Activated CD4-positive, alpha-beta memory T cell treated with anti-CD3 and anti-CD28 coated beads, Interleukin-2, amount 10 ng/mL, durations not matched to agents 7 days and 5 days (primary cell): ENCODE measurements around the gene KCNIP2. TPM values are rescaled to one million over a fixed set of nuclear protein-coding genes. Genes with fewer than 3 reads are reported as not detected.

Source experiments
- CTCF ChIA-PET: fragments of 350-600 bp; sonication (Branson Sonifier 250); formaldehyde crosslinking; loops from one replicate; lab custom pipeline; 2021; ENCODE audit warnings: antibody characterized with exemption, inconsistent platforms; lab: Charles Lee
- POLR2A ChIA-PET: fragments of 350-600 bp; sonication (Branson Sonifier 250); formaldehyde crosslinking; loops from one replicate; lab custom pipeline; 2021; ENCODE audit warnings: antibody characterized with exemption; lab: Charles Lee
- DNase-seq: peaks from one replicate; pipeline ENCODE4 v3.0.0-alpha.2; 2020
- H3K27ac Mint-ChIP-seq: one replicate; pipeline ENCODE4 v1.8.0; 2021; ENCODE audit warnings: mild to moderate bottlenecking, mixed read lengths
- H3K27me3 Mint-ChIP-seq: one replicate; pipeline ENCODE4 v1.8.0; 2021; ENCODE audit warnings: mixed read lengths
- H3K36me3 Mint-ChIP-seq: one replicate; pipeline ENCODE4 v1.8.0; 2021; ENCODE audit warnings: low read depth, mixed read lengths
- H3K4me1 Mint-ChIP-seq: one replicate; pipeline ENCODE4 v1.8.0; 2021; ENCODE audit warnings: mixed read lengths
- H3K4me3 Mint-ChIP-seq: one replicate; pipeline ENCODE4 v1.8.0; 2021; ENCODE audit warnings: mild to moderate bottlenecking, mixed read lengths
- H3K9me3 Mint-ChIP-seq: one replicate; pipeline ENCODE4 v1.8.0; 2021; ENCODE audit warnings: mixed read lengths
- total RNA-seq, 2 experiments: library from RNA; stranded (reverse); gene quantifications; one replicate each; pipeline ENCODE4 v1.2.3, GENCODE V29; 2021

The KCNIP2 gene
- total RNA-seq, 2 experiments from 2014 or later = 2.5 to 2.6 TPM

- no peaks in the 10 kb centered on the region for H3K27me3 Mint-ChIP-seq
- no peaks in the 10 kb centered on the region for H3K9me3 Mint-ChIP-seq
- H3K27ac Mint-ChIP-seq = no peak overlapping the region
- CTCF ChIA-PET = interaction anchor here (1.5 to 4.1 kb wide), 2 partner anchors 8 to 51 kb away, joined by 3 to 28 read pairs; no protein-coding TSS in a partner anchor
- DNase-seq = no peak
- no peaks in the 10 kb centered on the region for H3K36me3 Mint-ChIP-seq
- no peak overlapping the region for H3K4me3 Mint-ChIP-seq
- H3K4me1 Mint-ChIP-seq = peaks cover 64% of the 10 kb centered on the region
- POLR2A ChIA-PET = interaction anchor here (1.0 to 12.7 kb wide), 2 partner anchors 15 to 51 kb away, joined by 3 to 173 read pairs; partner anchors contain the start of gene OGA
Measured at GRCh38 chr10:101832325-101832771, 11.3 kb downstream of the KCNIP2 start.

- no peaks in the 10 kb centered on the region for H3K27me3 Mint-ChIP-seq
- H3K4me3 Mint-ChIP-seq = peak overlapping the region; percentile 76
- no peaks in the 10 kb centered on the region for H3K36me3 Mint-ChIP-seq
- CTCF ChIA-PET = interaction anchor here (0.5 to 4.1 kb wide), 2 partner anchors 9 to 59 kb away, joined by 3 to 28 read pairs; no protein-coding TSS in a partner anchor
- no peak for DNase-seq
- H3K9me3 Mint-ChIP-seq = no peaks in the 10 kb centered on the region
- peak overlapping the region; percentile 87 for H3K27ac Mint-ChIP-seq
- H3K4me1 Mint-ChIP-seq = peaks cover 62% of the 10 kb centered on the region
- POLR2A ChIA-PET = interaction anchor here (1.0 to 12.7 kb wide), 3 partner anchors 8 to 14 kb away, joined by 3 to 173 read pairs (median 5); partner anchors contain the start of gene OGA
Measured at GRCh38 chr10:101831169-101831811, 12.3 kb downstream of the KCNIP2 start.

- Mint-ChIP-seq H3K27me3 (no peaks in the 10 kb centered on the region), H3K4me3 (peak overlapping the region; percentile 76), H3K9me3 (no peaks in the 10 kb centered on the region), H3K36me3 (no peaks in the 10 kb centered on the region), H3K4me1 (peaks cover 56% of the 10 kb centered on the region), H3K27ac (peak overlapping the region; percentile 87)
- POLR2A ChIA-PET = interaction anchor here (1.0 to 12.7 kb wide), 3 partner anchors 9 to 14 kb away, joined by 3 to 173 read pairs (median 5); partner anchors contain the start of gene OGA
- DNase-seq = peak; percentile 90
- CTCF ChIA-PET = interaction anchor here (1.0 to 4.1 kb wide), 2 partner anchors 10 kb away, joined by 3 to 28 read pairs; no protein-coding TSS in a partner anchor
Measured at GRCh38 chr10:101830322-101831168, 13.1 kb downstream of the KCNIP2 start.

- POLR2A ChIA-PET = interaction anchor here (12.7 kb wide), 1 partner anchor 13 kb away, joined by 173 read pairs; the partner anchor contains the start of gene OGA
- H3K4me1 Mint-ChIP-seq = peaks cover 50% of the 10 kb centered on the region
- H3K4me3 Mint-ChIP-seq = peak overlapping the region; percentile 76
- no peaks in the 10 kb centered on the region for H3K27me3 Mint-ChIP-seq
- H3K36me3 Mint-ChIP-seq = no peaks in the 10 kb centered on the region
- CTCF ChIA-PET = interaction anchor here (1.0 to 4.1 kb wide), 3 partner anchors 9 to 11 kb away, joined by 3 to 28 read pairs (median 11); no protein-coding TSS in a partner anchor
- no peaks in the 10 kb centered on the region for H3K9me3 Mint-ChIP-seq
- peak overlapping the region; percentile 87 for H3K27ac Mint-ChIP-seq
- DNase-seq = peak; percentile 66
Measured at GRCh38 chr10:101829561-101830315, 13.9 kb downstream of the KCNIP2 start.

GRCh38 chr10:101828766-101829551, 14.6 kb downstream of the KCNIP2 start:
- ChIA-PET POLR2A (interaction anchor here (12.7 kb wide), 1 partner anchor 12 kb away, joined by 173 read pairs; the partner anchor contains the start of gene OGA), CTCF (interaction anchor here (1.6 to 3.1 kb wide), 2 partner anchors 10 to 12 kb away, joined by 8 to 11 read pairs; partner anchors contain the start of gene OGA)
- no peaks in the 10 kb centered on the region for H3K9me3 Mint-ChIP-seq
- peak overlapping the region; percentile 26 for H3K27ac Mint-ChIP-seq
- peaks cover 42% of the 10 kb centered on the region for H3K4me1 Mint-ChIP-seq
- no peaks in the 10 kb centered on the region for H3K36me3 Mint-ChIP-seq
- no peaks in the 10 kb centered on the region for H3K27me3 Mint-ChIP-seq
- DNase-seq = no peak
- H3K4me3 Mint-ChIP-seq = no peak overlapping the region

GRCh38 chr10:101827919-101828600, 15.5 kb downstream of the KCNIP2 start:
- DNase-seq = no peak
- Mint-ChIP-seq H3K4me1 (peaks cover 34% of the 10 kb centered on the region), H3K27ac (no peak overlapping the region), H3K27me3 (no peaks in the 10 kb centered on the region), H3K36me3 (no peaks in the 10 kb centered on the region), H3K4me3 (no peak overlapping the region), H3K9me3 (no peaks in the 10 kb centered on the region)
- CTCF ChIA-PET = interaction anchor here (0.6 to 3.1 kb wide), 4 partner anchors 8 to 48 kb away, joined by 3 to 11 read pairs (median 6); partner anchors contain the start of gene OGA
- POLR2A ChIA-PET = interaction anchor here (12.7 kb wide), 1 partner anchor 11 kb away, joined by 173 read pairs; the partner anchor contains the start of gene OGA

GRCh38 chr10:101826852-101827434, 16.7 kb downstream of the KCNIP2 start:
- ChIA-PET POLR2A (interaction anchor here (12.7 kb wide), 1 partner anchor 10 kb away, joined by 173 read pairs; the partner anchor contains the start of gene OGA), CTCF (interaction anchor here (0.9 to 3.1 kb wide), 3 partner anchors 8 to 47 kb away, joined by 3 to 11 read pairs (median 8); partner anchors contain the start of gene OGA)
- H3K27ac Mint-ChIP-seq = no peak overlapping the region
- peaks cover 2% of the 10 kb centered on the region for H3K36me3 Mint-ChIP-seq
- no peak overlapping the region for H3K4me3 Mint-ChIP-seq
- no peaks in the 10 kb centered on the region for H3K9me3 Mint-ChIP-seq
- peaks cover 28% of the 10 kb centered on the region for H3K4me1 Mint-ChIP-seq
- DNase-seq = no peak
- H3K27me3 Mint-ChIP-seq = no peaks in the 10 kb centered on the region

- H3K9me3 Mint-ChIP-seq = no peaks in the 10 kb centered on the region
- H3K4me1 Mint-ChIP-seq = peaks cover 14% of the 10 kb centered on the region
- no peak for DNase-seq
- H3K27ac Mint-ChIP-seq = no peak overlapping the region
- POLR2A ChIA-PET = no interaction called here
- no peaks in the 10 kb centered on the region for H3K27me3 Mint-ChIP-seq
- H3K4me3 Mint-ChIP-seq = no peak overlapping the region
- CTCF ChIA-PET = interaction anchor here (1.5 kb wide), 1 partner anchor 10 kb away, joined by 4 read pairs; no protein-coding TSS in a partner anchor
- H3K36me3 Mint-ChIP-seq = peaks cover 2% of the 10 kb centered on the region
Measured at GRCh38 chr10:101824736-101825135, 18.9 kb downstream of the KCNIP2 start.

GRCh38 chr10:101818872-101819633, 24.5 kb downstream of the KCNIP2 start:
- Mint-ChIP-seq H3K4me3 (peak overlapping the region; percentile 96), H3K27ac (peak overlapping the region; percentile 96), H3K36me3 (peaks cover 35% of the 10 kb centered on the region), H3K4me1 (peaks cover 33% of the 10 kb centered on the region), H3K9me3 (no peaks in the 10 kb centered on the region), H3K27me3 (no peaks in the 10 kb centered on the region)
- no peak for DNase-seq
- POLR2A ChIA-PET = interaction anchor here (0.8 to 6.8 kb wide), 26 partner anchors 10 to 613 kb away, joined by 3 to 173 read pairs (median 8); partner anchors contain the start of genes ARMH3, CUEDC2, FBXW4 and HPS6
- CTCF ChIA-PET = interaction anchor here (0.9 to 7.3 kb wide), 9 partner anchors 9 to 254 kb away, joined by 3 to 55 read pairs (median 4); no protein-coding TSS in a partner anchor
